Stimulated activated CD4-positive, alpha-beta T cell treated with anti-CD3 and anti-CD28 coated beads, TNF-alpha, amount 100 ng/mL, for 1 hour (primary cell): ENCODE results near the gene LRRN4.
"Not testable (repeated sequence)": the region's sequence is repeated elsewhere in the genome, so short reads cannot be mapped to it uniquely, and the experiment has no call there.

Source experiments
- DNase-seq, 3 donors: peaks; one replicate each; pipeline ENCODE4 v3.0.0-alpha.2; 2020; ENCODE audit warnings: low read depth in 3 of 3, low spot score in 1 of 3

The LRRN4 gene

DNA sequence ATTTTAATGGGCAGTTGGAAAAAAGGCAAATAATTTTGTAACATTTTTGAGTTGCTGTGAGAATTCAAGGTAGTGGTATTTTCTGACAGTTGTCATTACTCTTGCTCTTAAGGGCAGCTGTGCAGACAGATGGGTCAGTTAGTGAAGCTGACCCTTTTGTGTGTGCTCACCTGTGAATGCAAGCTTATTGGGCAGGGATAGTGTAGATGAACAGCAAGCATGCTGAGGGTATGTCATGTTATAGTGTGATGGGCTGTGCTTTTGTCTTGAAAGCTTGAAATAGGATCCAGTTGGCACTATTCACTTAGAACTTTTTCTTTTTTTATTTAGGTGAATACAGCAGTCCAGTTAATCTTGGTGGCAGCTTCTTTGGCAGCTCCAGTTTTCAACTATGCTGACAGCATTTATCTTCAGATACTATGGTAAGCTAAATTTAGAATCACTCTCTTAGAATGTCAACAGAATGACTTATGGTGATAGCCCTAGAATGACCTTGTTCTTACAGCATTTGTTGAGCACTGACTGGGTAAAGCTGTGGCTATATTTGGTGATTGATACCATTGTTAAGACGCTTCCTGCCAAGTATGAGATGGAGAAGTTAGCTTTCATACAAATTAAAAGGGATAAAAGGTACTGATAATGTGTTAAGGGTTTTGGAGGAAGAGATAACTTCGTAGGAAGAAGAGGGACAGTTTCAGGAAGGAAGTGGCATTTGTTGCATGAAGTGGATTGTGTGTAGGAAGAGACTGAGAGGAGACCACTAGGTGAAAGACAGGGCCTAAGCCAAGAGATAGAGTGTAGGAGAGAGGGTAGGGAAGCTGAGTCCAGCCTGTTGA, 19.5 kb downstream of the LRRN4 start:
- no peak for DNase-seq

DNA sequence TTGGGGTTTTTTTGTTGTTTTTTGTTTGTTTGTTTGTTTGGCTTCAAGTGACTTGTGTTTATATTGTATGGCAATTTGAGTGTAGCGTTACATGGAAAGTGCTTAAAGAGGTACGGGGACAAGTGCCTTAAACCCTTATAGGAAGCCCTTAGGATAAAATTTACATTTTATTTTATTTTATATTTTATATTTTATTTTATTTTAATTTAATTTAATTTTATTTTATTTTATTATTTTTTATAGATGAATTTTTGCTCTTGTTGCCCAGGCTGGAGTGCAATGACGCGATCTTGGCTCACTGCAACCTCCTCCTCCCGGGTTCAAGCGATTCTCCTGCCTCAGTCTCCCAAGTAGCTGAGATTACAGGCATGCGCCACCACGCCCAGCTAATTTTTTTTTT, 21.0 kb downstream of the LRRN4 start:
- not testable (repeated sequence) for DNase-seq

DNA sequence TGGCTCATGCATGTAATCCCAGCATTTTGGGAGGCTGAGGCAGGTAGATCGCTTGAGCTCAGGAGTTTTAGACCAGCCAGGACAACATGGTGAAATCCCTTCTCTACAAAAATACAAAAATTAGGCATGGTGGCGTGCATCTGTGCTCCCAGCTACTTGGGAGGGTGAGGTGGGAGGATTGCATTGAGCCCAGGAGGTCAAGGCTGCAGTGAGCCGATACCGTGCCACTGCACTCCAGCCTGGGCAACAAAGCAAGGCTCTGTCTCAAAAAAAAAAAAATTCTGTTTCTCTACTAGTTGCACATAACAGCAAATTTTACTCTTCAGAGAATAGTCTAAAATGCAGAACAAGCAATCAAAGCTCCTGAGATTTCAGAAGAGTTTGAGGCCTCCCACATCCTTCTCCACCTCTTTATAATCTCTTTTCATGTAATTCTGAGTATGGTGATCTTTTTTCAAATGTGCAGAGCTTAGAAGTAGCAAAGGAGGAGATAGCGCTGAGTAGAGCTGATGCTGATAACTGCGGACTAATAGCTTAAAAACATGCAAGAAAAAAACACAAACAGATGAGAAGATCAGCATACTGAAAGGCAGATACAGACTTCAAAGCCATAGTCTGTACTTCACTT, 23.3 kb downstream of the LRRN4 start:
- no peak for DNase-seq

DNA sequence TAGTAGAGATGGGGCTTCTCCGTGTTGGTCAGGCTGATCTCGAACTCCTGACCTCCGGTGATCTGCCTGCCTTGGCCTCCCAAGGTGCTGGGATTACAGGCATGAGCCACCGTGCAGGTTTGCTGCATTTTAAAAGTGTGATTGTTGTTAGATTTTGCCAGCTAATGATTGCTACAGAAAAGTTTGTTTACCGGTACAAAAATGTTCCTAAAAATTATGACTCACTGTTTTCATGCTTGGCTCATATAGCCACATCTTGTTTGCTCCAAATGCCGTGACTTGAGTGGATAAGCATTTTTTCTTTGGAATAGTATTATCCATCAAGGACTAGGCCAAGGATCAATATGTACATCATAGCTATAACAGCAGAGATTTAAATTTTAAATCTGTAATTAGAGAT, 24.3 kb downstream of the LRRN4 start:
- no peak for DNase-seq

DNA sequence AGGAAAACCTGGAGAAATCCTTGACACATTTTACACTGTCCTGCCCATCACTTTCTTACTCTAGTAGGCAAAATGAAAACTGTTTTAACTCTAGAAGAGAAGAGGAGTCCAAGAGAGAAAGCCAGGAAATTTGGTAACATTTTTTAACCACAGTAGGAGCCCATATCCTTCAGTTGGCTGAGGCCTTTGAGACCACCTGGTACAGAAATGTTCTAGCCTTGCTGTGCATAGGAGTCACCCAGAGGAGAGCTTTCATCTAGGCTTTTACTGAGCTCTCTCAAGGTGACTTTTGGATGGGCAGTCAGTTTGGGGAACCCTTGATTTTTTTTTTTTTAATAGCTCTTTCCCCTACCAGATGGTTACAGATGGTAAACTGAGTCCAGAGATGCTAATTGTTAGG, 25.0 kb downstream of the LRRN4 start:
- DNase-seq = no peak

DNA sequence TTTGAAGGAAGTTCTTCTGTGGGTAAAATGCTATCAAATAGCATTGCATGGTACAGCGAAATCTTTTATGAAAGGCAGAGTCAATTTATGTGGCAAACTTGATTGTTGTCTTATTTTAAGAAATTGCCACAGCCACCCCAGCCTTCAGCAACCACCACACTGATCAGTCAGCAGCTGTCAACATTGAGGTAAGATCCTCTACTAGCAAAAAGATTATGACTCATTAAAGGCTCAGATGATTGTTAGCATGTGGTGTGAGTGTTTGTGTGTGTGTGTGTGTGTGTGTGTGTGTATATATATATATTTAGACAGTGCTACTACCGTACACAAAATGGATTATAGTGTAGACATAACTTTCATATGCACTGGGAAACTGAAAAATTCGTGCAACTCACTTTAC, 27.8 kb downstream of the LRRN4 start:
- DNase-seq = no peak

DNA sequence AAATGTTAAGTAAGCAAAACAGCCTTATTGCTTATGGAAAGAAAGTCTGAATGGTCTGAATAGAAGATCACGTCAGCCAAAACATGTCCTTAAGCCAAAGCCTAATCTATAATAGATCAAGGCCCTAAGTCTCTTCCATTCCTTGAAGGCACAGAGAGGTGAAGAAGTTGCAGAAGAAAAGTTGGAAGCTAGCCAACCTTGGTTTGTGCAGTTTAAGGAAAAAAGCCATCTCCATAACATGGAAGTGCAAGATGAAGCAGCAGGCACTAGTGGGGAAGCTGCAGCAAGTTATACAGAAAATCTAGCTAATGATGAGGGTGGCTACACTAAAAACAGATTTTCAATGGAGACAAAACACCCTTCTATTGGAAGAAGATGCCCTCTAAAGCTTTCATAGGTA, 29.1 kb downstream of the LRRN4 start:
- no peak for DNase-seq

DNA sequence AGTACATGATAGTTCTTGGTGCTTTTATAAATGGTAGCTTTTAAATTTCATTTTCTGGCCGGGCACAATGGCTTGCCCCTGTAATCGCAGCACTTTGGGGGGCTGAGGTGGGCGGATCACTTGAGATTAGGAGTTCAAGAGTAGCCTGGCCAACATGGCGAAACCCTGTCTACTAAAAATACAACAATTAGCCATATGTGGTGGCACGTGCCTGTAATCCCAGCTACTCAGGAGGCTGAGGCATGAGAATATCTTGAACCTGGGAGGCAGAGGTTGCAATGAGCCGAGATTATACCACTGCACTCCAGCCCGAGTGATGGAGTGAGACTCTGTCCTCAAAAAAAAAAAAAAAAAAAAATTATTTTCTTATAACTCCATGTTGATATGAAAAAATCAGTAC, 36.0 kb downstream of the LRRN4 start:
- no peak for DNase-seq

DNA sequence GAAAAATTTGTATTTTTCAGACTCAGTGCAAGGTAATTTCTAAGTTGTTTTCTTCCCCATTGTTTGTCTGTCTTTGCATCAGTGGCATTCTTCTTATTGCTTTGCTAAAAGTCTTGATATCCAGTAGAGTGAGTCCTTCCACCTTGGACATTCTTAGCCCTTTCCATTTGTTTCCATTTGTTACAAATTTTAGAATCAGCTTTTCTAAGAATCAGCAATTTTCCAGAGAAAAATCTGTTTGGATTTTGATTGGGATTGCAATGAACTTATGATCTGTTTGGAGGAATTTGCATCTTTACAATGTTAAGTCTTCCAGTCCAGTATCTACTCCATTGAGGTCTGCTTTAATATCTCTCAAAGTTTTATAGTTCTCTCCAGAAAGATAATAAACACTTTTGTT, 36.4 kb downstream of the LRRN4 start:
- DNase-seq = no peak

DNA sequence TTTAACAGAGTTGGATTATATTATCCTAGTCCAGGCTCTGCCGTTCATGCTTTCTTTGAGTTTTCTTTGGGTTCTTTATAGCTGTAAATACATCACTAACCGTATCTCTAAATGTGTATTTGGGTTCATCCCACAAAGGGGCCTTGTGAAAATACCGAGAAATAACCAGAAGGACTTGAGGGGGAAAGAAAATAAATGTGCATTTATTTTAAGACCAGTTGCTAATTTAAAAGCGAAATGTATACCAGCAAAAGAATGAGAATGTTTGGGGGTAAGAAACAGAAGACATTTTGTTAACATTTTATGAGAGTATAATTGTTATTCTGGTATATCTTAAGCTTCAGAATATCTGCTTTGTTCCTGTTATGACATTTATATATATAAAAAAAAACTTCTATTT, 38.9 kb downstream of the LRRN4 start:
- no peak for DNase-seq

DNA sequence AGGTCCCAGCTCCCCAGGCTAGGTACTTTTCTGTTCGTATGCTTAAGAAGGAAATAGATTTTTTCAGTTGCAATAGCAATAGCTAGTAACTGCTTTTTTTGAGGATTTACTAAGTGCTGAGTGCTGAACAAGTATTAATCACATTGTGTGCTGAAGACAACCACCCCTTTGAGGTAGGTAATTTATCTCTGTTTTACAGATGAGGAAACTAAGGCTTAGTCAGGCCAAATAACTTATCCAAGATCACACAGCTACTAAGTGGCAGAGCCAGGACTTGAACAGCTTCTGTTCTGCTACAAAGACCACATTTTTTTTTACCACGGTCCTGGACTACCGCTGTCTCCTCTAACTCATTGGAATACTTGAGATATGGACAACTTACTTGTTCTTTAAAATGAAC, 39.8 kb downstream of the LRRN4 start:
- no peak for DNase-seq

DNA sequence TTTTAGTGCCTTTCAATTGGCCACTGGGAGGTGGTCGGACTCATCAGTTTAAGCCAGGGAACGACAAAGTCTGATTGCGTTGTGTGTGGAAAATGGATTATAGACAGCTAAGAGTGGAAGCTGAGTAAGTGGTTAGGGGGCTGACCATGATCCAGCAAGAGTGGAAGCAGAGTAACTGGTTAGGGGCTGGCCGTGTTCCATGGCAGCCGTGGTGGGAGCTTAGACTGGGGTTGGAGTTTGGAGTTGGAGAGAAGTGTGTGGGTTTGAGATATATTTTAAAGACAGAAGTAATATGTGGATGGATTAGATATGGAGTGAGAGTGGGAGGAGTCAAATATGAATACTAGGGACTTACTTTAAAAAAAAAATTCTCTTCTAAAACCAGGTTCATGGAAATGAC, 41.7 kb downstream of the LRRN4 start:
- no peak for DNase-seq

DNA sequence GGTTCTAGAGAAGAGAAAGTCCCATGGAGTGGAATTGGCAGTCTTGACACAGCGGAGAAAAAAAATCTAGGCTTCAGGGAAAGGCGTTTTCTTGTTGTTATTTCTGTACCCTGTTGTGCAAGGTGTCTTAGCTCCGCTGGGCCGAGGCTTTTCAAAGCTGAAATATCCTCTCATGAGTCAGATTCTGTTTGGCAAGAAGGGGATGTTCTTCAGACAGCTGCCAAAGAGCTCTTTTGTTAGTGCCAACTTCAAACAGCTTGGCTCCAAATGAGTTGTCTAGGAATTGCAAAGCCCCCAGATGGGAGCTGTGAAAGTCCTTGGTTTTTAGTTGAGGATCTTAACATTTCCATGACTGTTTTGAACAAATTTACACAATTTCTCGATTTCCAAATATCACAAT, 45.6 kb downstream of the LRRN4 start:
- no peak for DNase-seq

DNA sequence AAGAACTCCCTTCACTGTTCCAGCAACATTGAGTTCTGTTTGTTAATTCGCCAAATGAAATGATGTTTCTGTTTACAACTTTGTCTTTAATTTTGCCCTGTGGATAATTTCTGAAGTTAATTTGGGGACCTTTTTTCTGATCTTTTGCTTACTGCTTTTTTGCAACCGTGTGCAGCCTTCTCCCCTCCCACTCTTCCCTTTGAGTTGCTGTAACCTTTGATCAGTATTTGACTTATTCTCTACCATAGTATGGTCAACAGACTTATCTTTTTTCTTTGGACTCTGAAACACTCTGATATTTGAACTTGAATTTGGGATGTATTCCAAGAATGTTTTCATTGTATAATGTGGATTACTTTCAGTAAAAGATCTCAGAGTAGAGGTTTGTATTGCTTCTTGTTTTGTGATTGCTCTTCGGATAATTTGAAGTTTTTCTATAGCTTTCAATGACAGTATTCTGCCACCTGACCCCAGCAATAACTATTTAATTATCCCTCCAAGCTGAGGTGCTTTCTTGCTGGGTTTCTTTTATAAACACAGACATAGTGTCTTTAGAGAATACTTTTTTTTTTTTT, 46.2 kb downstream of the LRRN4 start:
- no peak for DNase-seq

DNA sequence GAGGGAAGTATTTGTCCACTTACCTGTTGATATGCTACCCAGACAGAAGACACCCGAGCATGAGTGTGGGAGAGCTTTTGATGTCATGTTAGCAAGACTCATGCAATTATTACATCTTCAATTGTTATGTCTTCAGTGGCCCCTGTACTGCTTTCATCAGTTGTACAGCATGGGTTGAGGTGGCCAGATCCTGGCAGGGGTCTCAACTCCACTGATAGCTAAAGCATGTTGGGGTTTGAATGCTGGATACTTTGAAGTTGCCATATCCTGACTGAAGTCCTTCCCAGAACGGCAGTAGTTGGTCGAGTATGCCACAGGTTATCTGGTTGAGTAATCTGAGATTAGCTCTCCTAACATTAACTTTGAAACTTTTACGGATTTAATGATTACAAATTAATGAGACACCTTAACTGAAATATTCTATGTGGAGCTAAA, 46.7 kb downstream of the LRRN4 start:
- no peak for DNase-seq

DNA sequence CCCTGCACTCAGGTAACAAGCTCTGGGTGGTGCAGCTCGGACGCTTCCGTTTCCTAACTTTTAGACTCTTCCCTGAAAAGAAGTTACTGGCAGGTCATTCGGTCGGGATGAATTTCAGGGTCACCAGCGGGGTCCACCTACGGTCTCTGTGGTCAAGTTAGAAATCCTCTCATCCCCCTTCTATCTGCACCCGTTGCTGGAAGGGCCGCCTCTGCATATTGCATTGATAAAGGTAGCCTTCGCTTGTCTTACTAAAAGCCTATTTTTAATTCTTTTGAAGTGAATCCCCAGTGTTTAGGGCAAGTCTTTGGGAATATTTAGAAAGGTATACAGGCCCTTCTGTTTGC, 47.3 kb downstream of the LRRN4 start:
- no peak for DNase-seq

DNA sequence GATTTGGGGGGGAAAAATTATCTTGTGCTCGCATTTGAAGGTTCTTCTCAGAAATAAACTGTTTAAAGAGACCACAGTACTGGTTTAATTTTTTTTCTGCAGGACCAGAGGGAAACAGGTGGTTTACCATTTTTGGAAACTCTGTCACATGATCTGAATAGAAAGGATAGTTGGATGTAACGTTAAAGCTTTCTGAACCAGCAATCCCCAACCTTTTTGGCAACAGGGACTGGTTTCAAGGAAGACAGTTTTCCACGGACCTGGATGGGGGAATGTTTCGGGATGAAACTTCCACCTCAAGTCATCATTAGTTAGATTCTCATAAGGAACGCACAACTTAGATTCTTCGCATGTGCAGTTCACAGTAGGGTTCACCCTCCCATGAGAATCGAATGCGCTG, 53.0 kb downstream of the LRRN4 start:
- no peak for DNase-seq

DNA sequence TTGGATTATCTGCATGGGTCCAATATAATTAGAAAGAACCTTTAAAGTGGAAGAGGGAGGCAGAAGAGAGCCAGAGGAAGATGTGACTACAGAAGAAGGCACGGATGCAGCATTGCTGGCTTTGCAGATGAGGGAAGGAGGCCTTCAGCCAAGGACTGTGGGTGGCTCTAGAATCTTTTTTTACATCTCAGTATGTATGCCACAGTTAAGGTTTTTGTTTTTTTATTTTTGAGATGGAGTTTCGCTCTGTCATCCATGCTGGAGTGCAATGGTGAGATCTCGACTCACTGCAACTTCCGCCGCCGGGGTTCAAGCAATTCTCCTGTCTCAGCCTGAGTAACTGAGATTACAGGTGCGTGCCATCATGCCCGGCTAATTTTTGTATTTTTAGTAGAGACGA, 54.1 kb downstream of the LRRN4 start:
- DNase-seq = no peak

DNA sequence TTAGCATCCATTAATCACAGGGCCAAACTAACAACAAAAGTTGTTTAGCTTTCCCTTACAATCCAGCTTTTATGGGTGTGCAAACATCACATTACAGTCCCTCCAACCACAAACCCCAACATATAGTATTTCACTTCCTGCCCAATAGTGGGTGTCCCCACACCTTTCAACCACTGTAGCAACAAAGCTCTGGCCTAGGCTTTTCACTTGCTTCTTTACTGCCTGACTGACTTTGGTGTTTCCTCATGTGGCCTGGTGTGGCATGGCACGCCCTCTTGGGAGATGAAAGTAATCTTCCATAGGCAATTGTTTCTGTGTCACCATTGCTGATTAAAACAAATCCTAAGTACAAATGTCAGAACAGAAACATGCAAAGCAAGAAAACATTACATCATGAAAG, 57.1 kb downstream of the LRRN4 start:
- DNase-seq = no peak

DNA sequence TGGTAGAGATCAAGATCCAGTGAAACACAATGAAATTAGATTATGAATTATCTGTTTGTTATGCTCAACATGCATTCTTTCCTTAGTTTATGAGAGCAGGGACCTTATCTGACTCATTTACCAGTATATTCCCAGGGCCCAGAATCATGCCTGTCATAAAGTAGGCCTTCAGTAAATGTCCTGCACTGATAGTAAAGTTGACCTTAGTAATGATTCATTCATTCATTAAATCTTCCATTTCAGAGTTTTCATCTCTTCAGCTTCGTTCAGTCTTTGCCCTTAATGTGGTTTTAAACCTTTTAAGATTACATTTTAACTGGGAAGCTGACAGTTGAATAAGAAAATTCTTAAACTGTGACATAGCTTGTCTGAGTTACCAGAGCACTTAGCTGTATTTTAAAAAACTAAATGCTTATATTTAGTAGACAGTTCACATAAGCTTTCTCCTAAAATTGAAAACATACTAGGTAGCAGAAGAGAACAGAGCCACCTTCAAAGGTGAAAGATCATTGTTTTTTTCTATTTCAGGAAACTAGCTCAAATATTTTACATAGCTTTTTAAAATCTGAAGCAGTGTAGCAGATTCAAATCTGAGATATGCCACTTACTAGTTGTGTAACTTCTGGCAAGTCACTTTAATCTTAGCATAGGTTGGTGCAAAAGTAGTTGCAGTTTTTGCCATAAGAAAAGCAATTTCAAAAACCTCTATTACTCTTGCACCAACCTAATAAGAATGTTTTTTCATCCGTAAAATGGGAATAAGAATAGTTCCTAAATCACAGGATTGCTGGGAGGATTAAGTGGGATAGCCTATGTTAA, 62.0 kb downstream of the LRRN4 start:
- DNase-seq = no peak

DNA sequence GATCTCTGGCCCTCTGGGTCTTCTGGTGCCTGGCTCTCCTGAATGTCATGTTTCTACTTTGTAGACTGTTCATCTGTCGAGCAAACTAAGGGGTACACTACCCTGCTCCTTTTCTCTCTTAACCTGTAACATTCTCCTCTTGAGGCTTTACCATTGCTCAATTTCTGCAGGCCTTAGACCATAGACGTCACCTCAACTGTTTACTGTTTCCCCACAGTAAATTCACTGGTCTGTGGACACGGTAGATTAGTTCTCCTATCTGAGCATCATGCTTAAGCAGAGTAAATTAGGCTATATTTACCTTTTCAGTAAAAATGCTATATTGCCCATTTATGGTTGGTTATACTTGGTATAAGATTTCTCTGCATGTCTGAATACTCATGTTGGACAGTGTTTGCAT, 62.9 kb downstream of the LRRN4 start:
- DNase-seq = no peak
